H1 (cell line): ENCODE measurements around the gene C1orf116.

Experiments used
- CHD2 ChIP-seq: IDR thresholded peaks from 2 replicates; pipeline ENCODE4 v1.6.1; 2012; ENCODE audit warnings: low read length, improper control_type of control experiment
- EP300 ChIP-seq, 2 experiments: IDR thresholded peaks; 1 replicate in 1 of 2; 2 replicates in 1 of 2; pipeline ENCODE4 v1.6.1; 2011 to 2012; ENCODE audit warnings: low read depth in 2 of 2, low read length in 2 of 2, mild to moderate bottlenecking in 2 of 2, borderline replicate concordance in 1 of 2, inconsistent platforms in 1 of 2, moderate library complexity in 1 of 2
- EZH2 ChIP-seq: fragments of 200-600 bp; sonication (generic); IDR thresholded peaks from 2 replicates; pipeline ENCODE4 v1.7.1; 2012; ENCODE audit warnings: low read depth, mild to moderate bottlenecking, moderate library complexity, low read length, inconsistent platforms; ENCODE audit not compliant: severe bottlenecking
- JUN ChIP-seq: IDR thresholded peaks from 2 replicates; pipeline ENCODE4 v1.6.1; 2011; ENCODE audit warnings: low read depth, mild to moderate bottlenecking, improper control_type of control experiment, low read length
- POLR2A ChIP-seq, 2 experiments: IDR thresholded peaks; 1 replicate in 1 of 2; 2 replicates in 1 of 2; pipeline ENCODE4 v1.6.1; 2011; ENCODE audit warnings: low read depth in 2 of 2, low read length in 2 of 2, mild to moderate bottlenecking in 2 of 2; ENCODE audit errors: control extremely low read depth in 1 of 2
- POLR2AphosphoS5 ChIP-seq: IDR thresholded peaks from 2 replicates; pipeline ENCODE4 v1.6.1; 2011; ENCODE audit warnings: low read depth, low read length
- SP1 ChIP-seq: IDR thresholded peaks from 2 replicates; pipeline ENCODE4 v1.6.1; 2011; ENCODE audit warnings: low read depth, low read length
- TBP ChIP-seq: IDR thresholded peaks from 2 replicates; pipeline ENCODE4 v1.6.1; 2011; ENCODE audit warnings: low read depth, low read length, improper control_type of control experiment
- TEAD4 ChIP-seq: IDR thresholded peaks from 2 replicates; pipeline ENCODE4 v1.6.1; 2012; ENCODE audit warnings: low read depth, low read length, inconsistent platforms, mixed read lengths
- TF ChIP-seq, protein P1 (sequence below), 3 experiments: IDR thresholded peaks; 1 replicate in 2 of 3; 2 replicates in 1 of 3; pipeline versions ENCODE4 v1.5.1 to v1.6.1; 2011; ENCODE audit warnings: low read length in 3 of 3, mild to moderate bottlenecking in 3 of 3, inconsistent platforms in 2 of 3, low read depth in 1 of 3, moderate library complexity in 1 of 3; ENCODE audit not compliant: insufficient read depth in 1 of 3; ENCODE audit errors: control extremely low read depth in 1 of 3

DNA sequence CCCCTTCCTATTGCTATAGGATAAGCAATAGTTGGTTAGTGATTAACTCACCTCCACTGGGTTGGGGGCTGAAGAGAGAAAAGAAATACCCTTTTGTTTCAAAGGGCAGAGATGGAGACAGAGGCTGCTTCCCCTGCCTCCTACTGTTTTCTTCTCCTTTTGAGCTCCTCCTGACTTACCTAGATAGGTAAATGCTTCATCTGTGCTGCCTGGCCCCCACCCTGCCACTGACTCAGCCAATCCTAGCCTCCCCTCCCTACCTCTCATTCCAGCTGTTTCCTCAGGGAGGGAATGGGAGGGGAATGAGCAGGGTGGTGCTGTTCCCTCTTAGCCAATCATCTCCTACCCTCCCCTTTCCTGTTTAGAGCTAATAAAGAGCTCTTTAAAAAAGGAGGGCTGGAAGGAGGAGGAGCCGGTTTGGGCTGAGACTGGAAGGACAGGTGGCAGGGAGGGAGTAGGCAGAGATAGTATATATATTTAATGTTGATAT, at the start of gene C1orf116:
- no peak for TF ChIP-seq POLR2AphosphoS5
- TF ChIP-seq, protein P1, sequence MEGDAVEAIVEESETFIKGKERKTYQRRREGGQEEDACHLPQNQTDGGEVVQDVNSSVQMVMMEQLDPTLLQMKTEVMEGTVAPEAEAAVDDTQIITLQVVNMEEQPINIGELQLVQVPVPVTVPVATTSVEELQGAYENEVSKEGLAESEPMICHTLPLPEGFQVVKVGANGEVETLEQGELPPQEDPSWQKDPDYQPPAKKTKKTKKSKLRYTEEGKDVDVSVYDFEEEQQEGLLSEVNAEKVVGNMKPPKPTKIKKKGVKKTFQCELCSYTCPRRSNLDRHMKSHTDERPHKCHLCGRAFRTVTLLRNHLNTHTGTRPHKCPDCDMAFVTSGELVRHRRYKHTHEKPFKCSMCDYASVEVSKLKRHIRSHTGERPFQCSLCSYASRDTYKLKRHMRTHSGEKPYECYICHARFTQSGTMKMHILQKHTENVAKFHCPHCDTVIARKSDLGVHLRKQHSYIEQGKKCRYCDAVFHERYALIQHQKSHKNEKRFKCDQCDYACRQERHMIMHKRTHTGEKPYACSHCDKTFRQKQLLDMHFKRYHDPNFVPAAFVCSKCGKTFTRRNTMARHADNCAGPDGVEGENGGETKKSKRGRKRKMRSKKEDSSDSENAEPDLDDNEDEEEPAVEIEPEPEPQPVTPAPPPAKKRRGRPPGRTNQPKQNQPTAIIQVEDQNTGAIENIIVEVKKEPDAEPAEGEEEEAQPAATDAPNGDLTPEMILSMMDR (IDR thresholded peaks at IDR 0.05; ENCODE audit: control extremely low read depth in 1 of 3, insufficient read depth in 1 of 3, low read depth in 1 of 3, low read length in 3 of 3), result no peak
- 0 out of 2 replicates have a peak, but pooled peaks have one; percentile 48 for TF ChIP-seq SP1
- TF ChIP-seq EP300 (IDR thresholded peaks at IDR 0.05; ENCODE audit: borderline replicate concordance in 1 of 2, low read depth in 2 of 2, low read length in 2 of 2), result no peak
- TF ChIP-seq EZH2, result no peak
- 0 out of 2 replicates have a peak, but pooled peaks have one; percentile 28 for TF ChIP-seq CHD2
- peak in 1 of 2 experiments; percentile 55; a peak in 2 of 3 replicates for TF ChIP-seq POLR2A (IDR thresholded peaks at IDR 0.05; ENCODE audit: control extremely low read depth in 1 of 2, low read depth in 2 of 2, low read length in 2 of 2)
- TF ChIP-seq JUN, result no peak
- TF ChIP-seq TEAD4, result peak; percentile 59; the same call in 1 of the 2 replicates
- peak; percentile 64; the same call in 1 of the 2 replicates for TF ChIP-seq TBP
